Caco-2 (cell line): ENCODE measurements around the gene EIF2D. TPM values are rescaled to one million over a fixed set of nuclear protein-coding genes. Genes with fewer than 3 reads are reported as not detected.

Source experiments
- BruUV-seq: library from RNA; stranded (reverse); fragments of 400-500 nt; replicated peaks from 2 replicates; lab custom pipeline; 2021; lab: Mats Ljungman, UMichigan
- CTCF ChIA-PET: fragments of 300-600 bp; sonication (Branson Sonifier 250); formaldehyde crosslinking; loops from one replicate; lab custom pipeline; 2022; ENCODE audit warnings: antibody characterized with exemption; lab: Charles Lee
- POLR2A ChIA-PET: fragments of 300-600 bp; sonication (Branson Sonifier 250); formaldehyde crosslinking; loops from one replicate; lab custom pipeline; 2022; ENCODE audit warnings: antibody characterized with exemption; lab: Charles Lee
- DNase-seq, 2 experiments: peaks; one replicate each; pipeline versions ENCODE4 v3.0.0 to v3.0.0-alpha.2; 2020 to 2022
- H3K27me3 ChIP-seq: replicated peaks from 2 replicates; pipeline ENCODE4 v1.6.0; 2011; ENCODE audit warnings: low read length; ENCODE audit not compliant: control insufficient read depth, insufficient read depth
- H3K36me3 ChIP-seq: 2 replicates; pipeline ENCODE4 v1.5.1; 2011; ENCODE audit warnings: low read length; ENCODE audit not compliant: control insufficient read depth, insufficient read depth
- H3K4me1 ChIP-seq: fragments of 250-450 bp; sonication (Bioruptor Pico); 2 replicates; pipeline ENCODE4 v1.5.1; 2020; ENCODE audit warnings: mild to moderate bottlenecking
- H3K4me3 ChIP-seq: 2 replicates; pipeline ENCODE4 v1.5.1; 2011; ENCODE audit warnings: low read depth, mild to moderate bottlenecking, control low read depth, low read length
- H3K9me3 ChIP-seq: fragments of 250-450 bp; sonication (Bioruptor Pico); 2 replicates; pipeline ENCODE4 v1.5.1; 2020; ENCODE audit warnings: mild to moderate bottlenecking, moderate library complexity
- H3K27ac Mint-ChIP-seq: one replicate; pipeline ENCODE4 v1.8.0; 2022; ENCODE audit warnings: mixed read lengths; ENCODE audit not compliant: unreplicated experiment
- H3K27me3 Mint-ChIP-seq: one replicate; pipeline ENCODE4 v1.8.0; 2022; ENCODE audit warnings: mixed read lengths; ENCODE audit not compliant: insufficient read depth, unreplicated experiment
- H3K36me3 Mint-ChIP-seq: one replicate; pipeline ENCODE4 v1.8.0; 2022; ENCODE audit warnings: mild to moderate bottlenecking, mixed read lengths; ENCODE audit not compliant: insufficient read depth, unreplicated experiment
- H3K4me1 Mint-ChIP-seq: one replicate; pipeline ENCODE4 v1.8.0; 2022; ENCODE audit warnings: low read depth, mixed read lengths; ENCODE audit not compliant: unreplicated experiment
- H3K4me3 Mint-ChIP-seq: one replicate; pipeline ENCODE4 v1.8.0; 2022; ENCODE audit warnings: mild to moderate bottlenecking, moderate library complexity, mixed read lengths; ENCODE audit not compliant: unreplicated experiment
- H3K9me3 Mint-ChIP-seq: one replicate; pipeline ENCODE4 v1.8.0; 2022; ENCODE audit warnings: mixed read lengths; ENCODE audit not compliant: unreplicated experiment
- CTCF ChIP-seq, 2 experiments: fragments of 200-600 bp in 1 of 2; IDR thresholded peaks; 1 replicate in 1 of 2; 2 replicates in 1 of 2; pipeline versions ENCODE4 v1.5.1 to v1.8.0; 2011 to 2022; ENCODE audit warnings: antibody characterized with exemption in 1 of 2, control low read depth in 1 of 2, inconsistent platforms in 1 of 2, low read depth in 1 of 2, low read length in 1 of 2, mild to moderate bottlenecking in 1 of 2, moderate library complexity in 1 of 2; ENCODE audit not compliant: insufficient read depth in 1 of 2, severe bottlenecking in 1 of 2, unreplicated experiment in 1 of 2
- intact Hi-C: fragments of 100-400 bp; cut with micrococcal nuclease; formaldehyde crosslinking; loops from one replicate; pipeline ENCODE4 v1.10.0; 2022; ENCODE audit not compliant: unreplicated experiment
- total RNA-seq: library from RNA; stranded (reverse); gene quantifications from 2 replicates; pipeline ENCODE4 v1.2.3, GENCODE V29; 2022

Gene EIF2D
- total RNA-seq, 1 experiment from 2014 or later = 37.9 TPM

- peaks cover 7% of the 10 kb centered on the region for H3K4me1 Mint-ChIP-seq
- no peak overlapping the region for H3K27ac Mint-ChIP-seq
- H3K4me1 ChIP-seq = no peaks in the 10 kb centered on the region
- H3K36me3 ChIP-seq = no peaks in the 10 kb centered on the region
- H3K4me3 Mint-ChIP-seq = no peak overlapping the region
- H3K36me3 Mint-ChIP-seq = peaks cover 6% of the 10 kb centered on the region
- H3K27me3 Mint-ChIP-seq = no peaks in the 10 kb centered on the region
- TF ChIP-seq CTCF (IDR thresholded peaks at IDR 0.05; ENCODE audit: insufficient read depth in 1 of 2, low read depth in 1 of 2, low read length in 1 of 2, severe bottlenecking in 1 of 2, unreplicated experiment in 1 of 2) = no peak
- POLR2A ChIA-PET = interaction anchor here (0.5 kb wide), 1 partner anchor 26 kb away, joined by 6 read pairs; the partner anchor contains the start of gene EIF2D
- H3K9me3 Mint-ChIP-seq = no peaks in the 10 kb centered on the region
- H3K9me3 ChIP-seq = no peaks in the 10 kb centered on the region
- no peaks in the 10 kb centered on the region; the same call in 1 of the 2 replicates for H3K27me3 ChIP-seq
- DNase-seq = no peak
- CTCF ChIA-PET = interaction anchor here (0.6 kb wide), 1 partner anchor 19 kb away, joined by 3 read pairs; no protein-coding TSS in a partner anchor
- BruUV-seq = no TSS peak
- no peak overlapping the region for H3K4me3 ChIP-seq
- intact Hi-C loops = no loop called here
Observed at GRCh38 chr1:206637605-206638004, 25.3 kb upstream of the EIF2D start.

- intact Hi-C loops = no loop called here
- Mint-ChIP-seq H3K4me1 (peaks cover 7% of the 10 kb centered on the region), H3K4me3 (no peak overlapping the region), H3K36me3 (peaks cover 6% of the 10 kb centered on the region), H3K9me3 (no peaks in the 10 kb centered on the region), H3K27me3 (no peaks in the 10 kb centered on the region), H3K27ac (no peak overlapping the region)
- POLR2A ChIA-PET = no interaction called here
- Histone ChIP-seq H3K4me1 (no peaks in the 10 kb centered on the region), H3K27me3 (no peaks in the 10 kb centered on the region; the same call in 1 of the 2 replicates), H3K36me3 (no peaks in the 10 kb centered on the region), H3K9me3 (no peaks in the 10 kb centered on the region), H3K4me3 (no peak overlapping the region)
- TF ChIP-seq CTCF (IDR thresholded peaks at IDR 0.05; ENCODE audit: insufficient read depth in 1 of 2, low read depth in 1 of 2, low read length in 1 of 2, severe bottlenecking in 1 of 2, unreplicated experiment in 1 of 2) = no peak
- CTCF ChIA-PET = no interaction called here
- no peak for DNase-seq
- BruUV-seq = no TSS peak
Observed at GRCh38 chr1:206636671-206637070, 24.4 kb upstream of the EIF2D start.

GRCh38 chr1:206635978-206636345, 23.7 kb upstream of the EIF2D start:
- Histone ChIP-seq H3K27me3 (no peaks in the 10 kb centered on the region; the same call in 1 of the 2 replicates), H3K36me3 (no peaks in the 10 kb centered on the region), H3K4me1 (no peaks in the 10 kb centered on the region), H3K9me3 (no peaks in the 10 kb centered on the region), H3K4me3 (peak overlapping the region; percentile 86)
- H3K36me3 Mint-ChIP-seq = peaks cover 6% of the 10 kb centered on the region
- no peaks in the 10 kb centered on the region for H3K9me3 Mint-ChIP-seq
- CTCF ChIA-PET = interaction anchor here (0.9 to 3.9 kb wide), 4 partner anchors 22 to 277 kb away, joined by 4 to 46 read pairs (median 8); partner anchors contain the start of gene EIF2D
- POLR2A ChIA-PET = interaction anchor here (1.1 kb wide), 1 partner anchor 24 kb away, joined by 7 read pairs; the partner anchor contains the start of gene EIF2D
- BruUV-seq = no TSS peak
- no peaks in the 10 kb centered on the region for H3K27me3 Mint-ChIP-seq
- H3K4me1 Mint-ChIP-seq = peaks cover 7% of the 10 kb centered on the region
- no peak overlapping the region for H3K27ac Mint-ChIP-seq
- H3K4me3 Mint-ChIP-seq = peak overlapping the region; percentile 78
- intact Hi-C loops = loop anchor here (2.0 kb wide), 2 partner anchors 51 to 73 kb away; no protein-coding TSS in a partner anchor
- TF ChIP-seq CTCF (IDR thresholded peaks at IDR 0.05; ENCODE audit: insufficient read depth in 1 of 2, low read depth in 1 of 2, low read length in 1 of 2, severe bottlenecking in 1 of 2, unreplicated experiment in 1 of 2) = no peak
- DNase-seq = no peak
